VCaP (cell line): ENCODE data around the gene PRKCH.

Source experiments
- H3K27ac ChIP-seq: fragments of 450-650 bp; 2 replicates; pipeline ENCODE4 v1.5.1; 2017
- CTCF ChIP-seq: fragments of 450-650 bp; conservative IDR thresholded peaks from 2 replicates; pipeline ENCODE4 v1.5.1; 2017; ENCODE audit warnings: mild to moderate bottlenecking, moderate library complexity

Gene PRKCH

GRCh38 chr14:61551384-61551783 is 230.0 kb downstream of the PRKCH start:
- no peak overlapping the region for H3K27ac ChIP-seq
- no peak for TF ChIP-seq CTCF

- no peak for TF ChIP-seq CTCF
- no peak overlapping the region for H3K27ac ChIP-seq
Observed at GRCh38 chr14:61552241-61552640, 230.9 kb downstream of the PRKCH start.

- no peak overlapping the region for H3K27ac ChIP-seq
- no peak for TF ChIP-seq CTCF
Observed at GRCh38 chr14:61553730-61554641, 232.6 kb downstream of the PRKCH start.

- H3K27ac ChIP-seq: no peak overlapping the region
- TF ChIP-seq CTCF: no peak
Observed at GRCh38 chr14:61555056-61555838, 233.9 kb downstream of the PRKCH start.

GRCh38 chr14:61556455-61556854 is 235.1 kb downstream of the PRKCH start:
- no peak overlapping the region for H3K27ac ChIP-seq
- TF ChIP-seq CTCF: no peak

GRCh38 chr14:61557262-61557661 is 235.9 kb downstream of the PRKCH start:
- no peak for TF ChIP-seq CTCF
- peak overlapping the region; percentile 96 for H3K27ac ChIP-seq

GRCh38 chr14:61557854-61558253 is 236.5 kb downstream of the PRKCH start:
- peak overlapping the region; percentile 96 for H3K27ac ChIP-seq
- no peak for TF ChIP-seq CTCF
